AG08396 (cell line): ENCODE results near the gene MAP7D2.

Experiments
- DNase-seq: peaks from one replicate; pipeline ENCODE4 v3.0.0; 2012; ENCODE audit warnings: low spot score, mixed read lengths

Gene MAP7D2

GRCh38 chrX:20112022-20112774, 4.5 kb downstream of the MAP7D2 start:
- no peak for DNase-seq

DNA sequence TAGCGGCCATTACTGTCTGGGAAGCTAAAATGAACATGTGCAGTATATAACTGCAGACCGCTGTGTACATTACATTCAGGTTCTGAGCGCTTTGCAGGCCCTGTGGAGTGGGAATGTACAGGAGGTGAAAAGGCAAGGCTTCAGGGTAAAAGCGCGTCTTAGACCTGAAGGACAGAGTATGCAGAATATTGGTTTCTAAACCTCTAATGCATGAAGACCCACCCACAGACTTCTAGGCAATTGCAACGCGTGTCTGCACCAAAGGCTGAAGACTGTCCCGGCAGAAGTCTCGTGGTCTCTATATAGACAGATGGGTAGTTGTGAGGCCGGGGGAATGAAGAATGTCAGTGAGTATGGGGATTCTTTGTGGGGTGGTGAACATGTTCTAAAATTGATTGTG, 5.4 kb downstream of the MAP7D2 start:
- no peak for DNase-seq

DNA sequence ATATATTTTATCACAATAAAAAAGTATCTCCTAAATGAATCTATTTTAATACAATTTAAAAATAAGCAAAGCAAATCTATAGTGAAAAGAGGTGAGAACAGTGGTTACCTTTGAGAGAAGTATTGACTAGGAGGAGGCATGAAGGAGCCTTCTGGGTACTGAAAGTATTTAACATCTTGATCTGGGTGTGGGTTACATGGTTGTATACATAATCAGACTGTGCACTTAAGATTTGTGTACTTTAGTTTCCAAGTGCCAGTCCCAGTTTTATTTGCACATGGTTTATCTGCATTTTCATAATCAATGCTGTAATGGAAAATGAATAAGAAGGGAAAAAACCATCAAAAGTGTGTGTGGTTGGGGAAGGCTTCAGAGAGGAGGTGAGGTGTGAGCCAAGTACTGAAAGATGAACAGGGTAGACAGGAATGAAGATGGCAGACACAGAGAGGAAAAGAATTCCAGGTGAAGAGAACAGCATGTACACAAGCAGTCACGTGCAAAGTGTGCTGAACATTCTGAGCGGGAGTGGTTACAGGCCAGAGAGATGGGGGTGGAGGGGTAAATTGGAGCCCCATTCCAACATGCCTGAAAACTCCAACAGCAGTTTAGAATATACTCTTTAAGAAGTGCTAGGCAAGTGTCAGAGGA, 14.6 kb downstream of the MAP7D2 start:
- DNase-seq, result no peak

- DNase-seq, result no peak
Observed at GRCh38 chrX:20091499-20091898, 25.2 kb downstream of the MAP7D2 start.

DNA sequence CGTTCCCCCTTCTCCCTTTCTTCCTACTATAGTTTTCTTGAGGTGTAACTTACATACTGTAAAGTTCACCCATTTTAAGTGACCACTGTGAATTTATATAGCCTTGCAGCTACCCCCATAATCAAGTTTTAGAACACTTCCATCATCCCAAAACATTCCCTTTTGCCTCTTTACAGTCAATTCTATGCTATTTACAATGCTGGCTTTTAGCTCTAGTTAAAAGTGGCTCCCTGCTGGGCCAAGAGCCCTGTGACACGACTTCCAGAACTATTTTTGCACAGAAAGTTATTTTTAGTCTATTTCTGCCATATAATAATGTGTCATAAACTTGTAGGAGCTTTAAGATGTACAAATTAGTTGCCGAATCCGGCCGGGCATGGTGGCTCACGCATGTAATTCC, 26.9 kb downstream of the MAP7D2 start:
- no peak for DNase-seq

- DNase-seq, result no peak
Observed at GRCh38 chrX:20080277-20080676, 36.4 kb downstream of the MAP7D2 start.

DNA sequence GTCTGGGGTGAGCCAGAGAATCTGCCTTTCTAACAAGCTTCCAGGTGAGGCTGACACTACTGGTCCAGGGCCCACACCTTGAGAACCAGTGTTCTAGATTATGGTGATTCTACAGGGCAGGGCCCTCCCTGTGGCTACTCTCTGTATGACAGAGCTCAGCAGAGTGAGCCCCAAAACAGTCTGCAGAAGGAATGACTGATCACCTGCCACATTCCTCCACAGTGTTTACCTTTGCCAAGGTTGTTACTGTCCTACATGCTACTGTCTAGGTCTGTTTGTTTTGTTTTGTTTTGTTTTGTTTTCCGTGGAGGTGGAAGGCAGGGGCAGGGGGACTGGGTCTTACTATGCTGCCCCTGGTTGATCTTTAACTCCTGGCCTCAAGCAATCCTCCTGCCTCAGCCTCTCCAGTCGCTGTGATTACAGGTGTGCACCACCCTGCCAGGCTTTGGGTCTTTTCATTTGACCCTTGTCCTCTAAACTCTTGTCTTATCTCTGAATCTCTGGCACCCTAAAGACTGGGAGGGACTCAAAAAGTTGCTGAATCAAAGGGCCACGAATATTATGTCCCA, 45.1 kb downstream of the MAP7D2 start:
- no peak for DNase-seq

DNA sequence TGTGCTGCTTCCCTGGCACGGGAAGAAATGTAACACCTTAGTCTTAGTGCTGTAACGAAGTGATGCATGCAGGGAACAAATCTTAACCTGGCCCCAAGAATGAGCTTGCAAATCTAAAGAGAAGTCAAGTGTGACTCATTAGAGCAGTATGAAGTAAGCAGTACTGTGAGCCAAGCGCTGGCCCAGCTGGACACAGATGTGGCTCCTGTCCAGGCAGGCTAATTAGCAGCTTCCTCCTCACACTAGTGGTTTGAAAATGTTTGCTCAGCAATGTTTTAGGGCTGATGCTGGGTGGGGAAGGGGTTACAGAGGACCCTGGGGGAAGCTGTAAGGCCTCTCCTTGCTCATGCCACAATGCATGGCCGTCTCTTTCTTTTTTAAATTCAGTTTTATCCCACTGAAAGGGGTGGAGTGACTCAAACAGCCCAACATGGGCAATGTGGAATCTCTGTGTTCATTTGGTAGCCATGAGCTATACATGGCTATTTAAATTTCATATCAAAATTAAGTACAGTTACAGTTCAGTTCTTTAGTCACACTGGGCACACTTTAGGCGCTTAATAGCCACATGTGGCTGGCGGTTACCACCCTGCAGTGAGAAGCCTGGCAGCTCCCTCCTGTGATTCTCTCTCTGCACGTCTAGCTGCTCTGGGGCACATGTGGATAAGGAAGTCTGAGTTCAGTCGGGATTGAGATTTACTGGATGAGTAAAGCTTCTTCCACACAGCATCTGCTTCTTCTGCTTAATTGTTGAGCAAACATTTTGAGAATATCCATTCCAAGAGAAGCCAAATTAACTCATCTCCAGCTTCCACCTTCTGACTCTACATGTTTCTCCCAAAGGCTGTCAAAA, 48.8 kb downstream of the MAP7D2 start:
- peak; percentile 81 for DNase-seq

GRCh38 chrX:20066968-20067708, 49.6 kb downstream of the MAP7D2 start:
- DNase-seq, result peak; percentile 27

DNA sequence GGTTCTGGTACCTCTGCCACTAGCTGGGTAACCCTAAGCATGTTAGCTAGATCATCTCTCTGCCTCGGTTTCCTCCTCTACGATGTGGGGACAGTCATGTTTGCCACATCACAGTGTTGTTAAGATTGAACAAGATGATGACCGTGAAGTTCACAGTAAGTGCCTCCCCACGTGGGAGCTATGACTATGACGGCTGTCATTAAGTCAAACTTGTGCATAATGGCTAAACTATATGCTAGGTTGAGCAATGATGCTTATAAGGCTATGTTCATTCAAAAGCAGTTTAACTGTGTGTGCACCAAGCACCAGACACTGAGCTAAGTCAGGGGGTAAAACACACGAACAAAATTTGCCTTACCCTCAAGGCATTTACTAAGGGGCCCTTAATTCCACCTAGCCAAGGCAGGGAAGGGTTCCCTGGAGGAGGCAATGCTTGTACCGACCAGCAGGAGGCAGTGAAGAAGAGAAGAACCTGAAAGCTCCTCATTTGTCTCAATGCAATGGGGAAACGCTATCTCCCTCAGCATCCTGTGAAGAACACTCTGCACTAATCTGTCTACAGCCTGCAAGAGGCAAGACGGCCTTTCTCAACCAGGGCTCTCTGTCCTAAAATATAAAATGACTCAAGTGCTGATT, 52.9 kb downstream of the MAP7D2 start:
- DNase-seq, result no peak

GRCh38 chrX:20063153-20063552, 53.6 kb downstream of the MAP7D2 start:
- no peak for DNase-seq

GRCh38 chrX:20061855-20062254, 54.9 kb downstream of the MAP7D2 start:
- DNase-seq, result peak; percentile 18

DNA sequence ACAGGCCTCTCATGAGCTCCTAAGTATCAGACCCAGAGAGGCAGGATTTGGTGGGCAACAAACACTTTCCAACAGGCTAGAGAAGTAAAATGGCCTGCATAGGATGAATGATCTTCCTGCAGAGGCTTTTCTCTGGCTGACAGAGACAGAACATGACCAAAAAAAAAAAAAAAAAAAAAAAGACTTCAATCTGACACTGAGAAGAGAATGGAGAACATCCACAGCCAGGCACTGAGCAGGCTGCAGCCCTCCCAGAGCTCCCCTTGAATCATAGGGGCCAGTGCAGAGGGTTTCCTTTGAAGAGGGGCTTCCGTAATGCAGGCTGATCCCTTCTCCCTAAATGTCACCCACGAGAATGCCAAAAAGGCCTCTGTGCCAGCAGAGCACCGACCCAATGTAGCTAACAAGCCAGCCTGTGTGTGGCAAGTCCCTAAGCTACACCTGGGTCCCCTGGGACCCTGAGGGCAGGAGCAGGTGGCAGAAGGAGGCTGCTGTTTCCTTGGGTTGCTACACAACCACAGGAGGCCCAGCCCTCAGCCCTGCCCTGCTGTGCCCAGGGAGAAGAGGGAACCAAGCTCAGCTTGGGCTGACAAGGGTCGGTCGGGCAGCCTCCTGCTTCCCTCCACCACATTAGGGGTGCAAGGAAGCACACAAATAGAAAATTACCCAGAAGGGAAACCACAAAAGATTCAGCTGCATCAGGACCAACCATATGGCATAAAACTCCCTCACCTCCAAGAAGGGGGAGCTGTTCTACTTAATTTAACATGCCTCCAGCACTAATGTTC, 55.6 kb downstream of the MAP7D2 start:
- DNase-seq, result no peak

DNA sequence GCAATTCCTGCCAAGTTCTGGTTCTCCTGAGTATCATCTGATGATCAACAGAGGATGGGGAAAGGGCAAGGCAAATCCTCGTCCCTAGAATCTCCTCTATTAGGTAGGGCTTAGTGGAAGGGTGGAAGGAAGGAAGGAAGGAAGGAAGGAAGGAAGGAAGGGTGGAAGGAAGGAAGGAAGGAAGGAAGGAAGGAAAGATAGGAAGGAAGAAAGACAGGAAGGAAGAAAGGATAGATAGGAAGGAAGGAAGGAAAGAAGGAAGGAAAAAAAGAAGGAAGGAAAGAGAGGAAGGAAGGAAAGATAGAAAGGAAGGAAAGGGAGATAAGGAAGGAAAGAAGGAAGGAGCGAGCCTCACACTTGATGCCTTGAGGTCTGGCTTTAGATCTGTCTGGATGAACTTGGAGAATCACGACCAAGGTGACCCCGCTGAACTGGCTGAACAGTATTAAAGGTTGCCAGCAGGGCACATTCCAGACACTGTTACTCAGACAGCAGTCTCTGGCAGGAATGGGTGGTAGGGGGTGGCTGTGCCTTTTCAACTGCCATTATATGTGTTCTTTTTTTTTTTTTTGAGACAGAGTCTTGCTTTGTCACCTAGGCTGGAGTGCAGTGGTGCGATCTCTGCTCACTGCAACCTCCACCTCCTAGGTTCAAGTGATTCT, 57.1 kb downstream of the MAP7D2 start:
- no peak for DNase-seq

DNA sequence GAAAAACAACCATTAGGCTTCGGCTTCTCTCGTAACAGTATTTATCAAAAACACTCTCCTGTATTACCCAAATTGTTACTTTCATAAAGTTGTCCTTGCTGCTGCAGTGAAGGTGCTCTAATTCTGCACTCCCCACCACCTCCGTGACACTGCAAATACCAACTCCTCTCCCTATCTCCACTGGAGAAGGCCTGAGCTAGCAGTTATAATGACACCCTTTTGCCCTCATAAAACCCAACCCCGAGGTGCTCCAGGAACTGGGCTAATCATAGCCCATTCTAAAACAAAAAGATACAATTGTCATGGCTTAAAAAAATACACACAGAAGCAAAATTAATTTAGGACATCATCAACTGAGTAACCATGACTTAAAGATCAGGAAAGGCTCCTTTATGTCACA, 59.2 kb downstream of the MAP7D2 start:
- no peak for DNase-seq

- no peak for DNase-seq
Observed at GRCh38 chrX:20056704-20057103, 60.0 kb downstream of the MAP7D2 start.

DNA sequence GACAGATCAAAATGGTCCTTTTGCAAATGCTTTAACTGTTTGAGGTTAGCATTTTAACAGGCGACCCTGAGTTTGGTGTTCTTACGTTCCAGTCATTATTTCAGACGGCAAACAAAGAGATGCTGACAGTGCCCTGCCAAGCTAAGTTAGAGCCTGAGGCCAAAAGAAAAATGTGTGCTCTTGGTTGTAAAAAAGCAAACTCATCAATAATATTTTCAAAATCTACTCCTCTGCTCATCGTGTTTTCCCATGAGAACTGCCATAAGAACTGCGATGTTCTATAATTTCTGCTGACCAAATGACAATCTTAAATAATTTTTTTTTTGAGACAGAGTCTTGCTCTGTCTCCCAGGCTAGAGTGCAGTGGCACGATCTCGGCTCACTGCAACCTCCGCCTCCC, 63.2 kb downstream of the MAP7D2 start:
- DNase-seq, result no peak

DNA sequence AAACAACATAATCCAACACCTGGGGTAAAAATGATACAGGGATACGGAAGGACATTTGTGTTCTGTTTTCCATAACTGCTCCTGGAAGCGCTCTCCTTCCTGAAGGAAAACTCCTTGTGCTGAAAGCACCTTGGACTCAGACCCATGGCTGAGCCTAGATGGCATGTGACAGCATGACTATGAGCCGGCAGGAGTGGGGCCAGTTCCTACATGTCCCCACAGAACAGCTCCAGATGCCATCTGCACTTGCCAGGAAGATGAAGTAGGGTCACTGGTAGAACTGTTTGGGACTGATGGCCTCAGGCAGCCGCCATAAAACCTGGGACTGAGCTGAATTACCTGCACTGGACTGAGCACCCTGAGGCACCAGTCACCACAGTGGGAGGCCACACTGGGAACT, 69.8 kb downstream of the MAP7D2 start:
- DNase-seq, result no peak

GRCh38 chrX:20046223-20046622, 70.5 kb downstream of the MAP7D2 start:
- no peak for DNase-seq

DNA sequence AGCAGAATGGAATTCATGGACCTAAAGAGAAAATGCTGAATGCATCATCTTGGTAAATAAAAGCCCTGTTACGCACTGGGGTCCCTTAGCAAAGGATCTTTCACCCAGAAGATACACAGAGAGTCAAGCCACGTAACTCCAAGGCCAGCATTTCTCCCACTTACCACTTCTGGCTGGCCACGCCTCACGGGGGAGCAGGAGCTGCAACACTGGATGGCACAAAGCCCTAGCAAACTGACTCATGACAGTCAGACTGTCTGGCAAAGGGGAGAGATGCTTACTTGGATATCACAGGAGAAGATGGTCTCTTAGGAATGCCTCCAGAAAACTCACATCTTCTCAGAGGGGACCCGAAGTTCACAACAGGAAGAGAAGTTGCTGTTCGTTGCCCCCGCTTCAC, 74.5 kb downstream of the MAP7D2 start:
- no peak for DNase-seq
